NCI-H2081 (cell line): ENCODE measurements around the gene NUP160.
"Not testable (repeated sequence)": the region's sequence is repeated elsewhere in the genome, so short reads cannot be mapped to it uniquely, and the experiment has no call there.

Experiments
- DNase-seq, 2 experiments: peaks; one replicate each; lab custom pipeline; 2025; lab: John Stamatoyannopoulos, UW

Gene NUP160

DNA sequence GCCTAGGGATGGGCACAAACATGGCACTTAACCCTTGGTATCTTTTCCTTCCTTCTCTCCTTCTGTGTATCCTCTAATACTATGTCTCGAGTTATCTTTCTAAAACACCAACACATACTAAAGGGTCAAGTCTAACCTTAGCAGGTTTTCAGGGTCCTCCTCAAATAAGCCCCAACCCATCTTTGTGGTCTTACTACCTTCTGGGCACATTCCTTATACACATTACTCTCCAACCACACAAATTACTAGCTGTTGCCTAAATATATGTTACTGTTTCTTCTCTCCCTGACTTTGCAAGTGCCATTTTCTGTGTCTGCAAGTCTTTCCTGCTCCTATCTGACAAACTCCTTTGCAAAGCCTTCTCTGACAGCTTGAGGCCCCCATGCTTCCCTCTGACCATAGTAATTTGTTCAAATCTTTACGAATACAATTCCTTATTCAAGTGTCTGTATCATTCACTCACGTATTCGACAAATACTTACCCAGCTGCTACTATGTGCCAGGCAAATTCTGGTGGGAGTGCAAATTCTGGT, 15.8 kb upstream of the NUP160 start:
- no peak for DNase-seq

DNA sequence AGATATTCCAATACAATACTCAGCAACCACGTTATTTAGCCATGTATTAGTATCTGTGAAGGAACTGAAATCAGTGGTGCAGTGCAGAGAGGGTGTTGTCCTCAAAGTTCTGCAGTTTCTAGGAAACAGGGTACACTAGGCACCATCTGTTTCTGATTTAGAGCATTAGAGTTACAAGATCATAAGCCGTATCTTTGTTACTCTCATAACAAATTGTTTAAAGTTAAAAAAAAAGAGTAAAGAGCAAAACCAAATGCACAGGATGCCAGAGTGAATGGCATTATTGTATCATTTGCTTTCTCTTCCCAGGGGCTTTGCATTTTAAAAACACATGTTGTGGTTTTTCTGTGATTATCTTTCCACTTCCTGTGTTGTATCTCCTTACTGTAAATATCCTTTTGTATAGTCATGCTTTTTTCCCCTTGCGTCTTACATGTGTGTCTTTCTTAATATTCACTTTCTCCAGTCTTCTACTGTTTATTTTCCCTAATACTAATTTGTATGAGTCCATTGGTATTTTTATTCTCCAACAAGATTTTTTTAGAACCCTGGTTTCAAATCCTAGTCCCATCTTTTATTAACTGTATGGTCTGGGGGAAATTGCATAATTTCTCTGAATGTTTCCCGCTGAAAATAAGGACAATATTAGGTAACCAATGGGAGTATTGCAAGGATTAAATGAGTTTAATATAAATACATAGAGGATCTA, 15.2 kb upstream of the NUP160 start:
- DNase-seq: no peak

DNA sequence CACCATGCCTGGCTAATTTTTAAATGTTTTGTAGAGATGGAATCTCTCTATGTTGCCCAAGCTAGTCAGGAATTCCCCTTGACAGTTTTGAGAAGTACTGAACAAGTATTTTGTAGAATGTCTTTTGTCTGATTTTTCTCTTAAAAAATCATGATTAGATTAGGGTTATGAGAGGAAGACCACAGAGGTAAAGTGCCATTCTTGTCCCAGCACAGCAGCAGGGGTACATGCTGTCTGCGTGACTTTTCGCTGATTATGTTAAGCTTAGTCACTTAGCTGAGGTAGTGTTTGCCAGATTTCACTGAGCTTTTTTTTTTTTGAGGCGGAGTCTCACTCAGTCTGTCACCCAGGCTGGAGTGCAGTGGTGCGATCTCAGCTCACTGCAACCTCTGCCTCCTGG, 13.6 kb upstream of the NUP160 start:
- DNase-seq: no peak

DNA sequence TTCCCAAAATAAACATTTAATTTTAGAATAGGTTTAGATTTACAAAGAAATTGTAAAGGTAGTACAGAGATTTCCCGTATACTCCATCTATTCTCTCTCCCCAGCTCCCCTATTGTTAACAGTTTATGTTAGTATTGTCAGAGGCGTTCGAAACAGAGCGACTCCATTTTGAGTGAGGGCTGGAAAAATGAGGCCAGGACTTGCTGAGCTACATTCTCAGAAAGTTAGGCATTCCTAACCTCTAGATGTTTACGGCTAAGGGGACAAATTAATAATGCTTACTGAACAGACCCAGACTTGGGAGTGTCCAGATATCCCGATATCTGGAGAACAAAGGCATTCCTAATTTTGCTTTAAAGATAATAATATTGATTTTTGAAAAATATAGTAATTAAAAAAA, 12.4 kb upstream of the NUP160 start:
- no peak for DNase-seq

DNA sequence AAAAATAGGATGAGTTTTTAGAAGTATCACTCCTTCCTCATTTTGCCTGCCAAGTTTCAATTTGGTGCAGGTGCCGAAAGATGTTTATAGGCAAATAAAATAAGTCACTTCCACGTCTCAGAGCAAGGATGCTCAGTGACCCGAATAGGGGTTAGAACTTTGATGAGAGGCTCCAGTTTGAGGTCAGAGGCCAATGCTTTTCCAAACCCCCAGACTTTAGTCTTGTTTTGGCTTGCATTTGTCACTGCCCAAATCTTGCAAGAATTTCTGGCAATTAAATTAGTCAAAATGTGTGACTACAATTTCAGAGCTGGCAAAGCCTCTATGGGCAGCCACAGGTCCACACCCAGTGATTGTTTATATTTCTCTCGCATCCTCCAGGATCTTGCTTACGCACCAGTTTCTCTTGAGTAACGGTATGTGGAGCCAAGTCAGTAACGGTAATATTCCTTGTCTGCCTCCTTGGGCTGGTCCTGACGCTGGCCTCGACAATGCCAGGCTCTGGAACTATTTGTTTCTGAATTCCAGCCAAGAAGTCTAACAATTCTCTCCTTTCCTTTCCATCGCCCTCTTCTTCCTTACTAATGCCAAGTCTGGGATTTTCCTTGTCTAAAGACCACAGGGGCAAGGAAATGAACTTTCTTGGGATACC, 9.9 kb upstream of the NUP160 start:
- no peak for DNase-seq

DNA sequence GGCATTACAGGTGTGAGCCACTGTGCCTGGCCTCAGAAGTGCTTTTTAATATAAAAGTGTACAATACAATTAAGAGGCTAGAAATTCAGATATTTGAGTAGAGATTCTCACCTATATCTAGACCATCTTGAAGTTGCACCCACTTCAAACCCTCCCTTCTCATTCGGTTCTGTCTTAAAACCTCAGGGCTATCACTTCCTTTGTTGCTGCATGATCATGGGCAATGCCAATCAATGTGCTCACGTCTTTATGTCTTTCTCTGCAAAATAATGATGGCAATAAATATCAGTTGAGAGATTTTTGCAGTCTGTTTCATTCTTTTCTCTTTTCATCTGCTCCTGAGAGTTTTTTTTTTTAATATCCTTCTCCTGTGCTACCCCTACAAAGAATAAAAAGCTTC, 9.3 kb upstream of the NUP160 start:
- DNase-seq: no peak

DNA sequence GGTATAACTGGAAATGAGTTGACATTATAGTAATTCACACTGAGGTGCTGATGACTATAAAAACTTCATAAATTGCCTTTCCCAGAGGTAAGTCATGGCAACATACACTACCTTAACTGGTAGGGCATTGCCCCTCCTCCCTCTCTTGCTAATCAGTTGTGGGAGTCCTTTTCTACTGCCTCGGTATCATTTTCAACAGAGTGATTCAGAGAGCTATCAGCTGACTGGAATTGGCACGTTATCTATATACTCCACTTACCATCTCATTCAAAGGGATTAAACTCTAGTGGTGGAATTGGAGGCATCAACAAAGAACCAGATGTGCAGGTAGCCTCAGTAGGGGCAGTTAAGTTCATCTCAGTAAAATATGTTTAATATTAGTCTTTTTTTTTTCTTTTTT, 8.0 kb upstream of the NUP160 start:
- DNase-seq: no peak

DNA sequence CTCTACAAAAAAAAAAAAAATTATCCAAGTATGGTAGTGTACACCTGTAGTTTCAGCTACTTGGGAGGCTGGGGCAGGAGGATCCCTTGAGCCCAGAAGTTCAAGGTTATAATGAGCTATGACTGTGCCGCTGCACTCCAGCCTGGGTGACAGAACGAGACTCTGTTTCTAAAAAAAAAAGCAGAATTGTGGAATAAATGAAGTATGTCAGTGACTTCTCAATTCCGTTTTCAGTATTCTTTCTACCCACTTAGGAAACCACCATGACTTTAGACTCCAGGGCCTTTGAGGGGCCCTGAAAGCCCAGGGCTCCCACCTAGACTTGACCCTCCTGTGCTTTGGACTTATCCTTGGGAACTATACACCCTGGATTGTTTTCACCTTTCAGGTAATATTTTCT, 6.5 kb upstream of the NUP160 start:
- DNase-seq: no peak

DNA sequence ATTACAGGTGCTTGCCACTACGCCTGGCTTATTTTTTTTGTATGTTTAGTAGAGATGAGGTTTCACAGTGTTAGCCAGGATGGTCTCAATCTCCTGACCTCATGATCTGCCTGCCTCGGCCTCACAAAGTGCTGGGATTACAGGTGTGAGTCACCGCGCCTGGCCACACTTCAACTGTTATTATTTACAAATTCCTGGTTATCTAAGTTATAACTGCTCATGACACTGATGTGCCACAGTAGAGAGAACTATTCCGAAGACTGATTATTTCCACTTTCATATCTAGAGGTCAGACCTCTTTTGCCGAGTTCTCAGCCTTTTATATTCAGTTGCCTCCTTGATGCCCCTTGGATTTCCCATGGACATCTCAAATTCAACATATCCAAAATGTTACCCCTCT, 3.9 kb upstream of the NUP160 start:
- no peak for DNase-seq

DNA sequence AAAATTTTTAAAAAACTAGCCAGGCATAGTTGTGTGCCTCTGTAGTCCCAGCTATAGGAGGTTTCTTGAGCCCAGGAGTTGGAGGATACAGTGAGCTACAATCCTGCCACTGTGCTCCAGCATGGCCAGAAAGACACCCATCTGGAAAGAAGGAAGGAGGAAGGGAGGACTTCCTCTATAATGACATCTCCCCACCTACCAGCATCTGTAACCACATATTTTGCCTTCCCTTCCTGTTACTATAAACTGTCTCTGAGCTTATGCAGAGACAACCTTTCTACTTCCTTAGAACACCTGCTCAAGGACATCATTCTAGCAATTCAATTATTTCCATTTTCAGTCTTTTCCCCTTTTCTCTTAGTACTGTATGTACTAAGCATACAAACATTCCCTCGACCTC, 2.2 kb upstream of the NUP160 start:
- no peak for DNase-seq

DNA sequence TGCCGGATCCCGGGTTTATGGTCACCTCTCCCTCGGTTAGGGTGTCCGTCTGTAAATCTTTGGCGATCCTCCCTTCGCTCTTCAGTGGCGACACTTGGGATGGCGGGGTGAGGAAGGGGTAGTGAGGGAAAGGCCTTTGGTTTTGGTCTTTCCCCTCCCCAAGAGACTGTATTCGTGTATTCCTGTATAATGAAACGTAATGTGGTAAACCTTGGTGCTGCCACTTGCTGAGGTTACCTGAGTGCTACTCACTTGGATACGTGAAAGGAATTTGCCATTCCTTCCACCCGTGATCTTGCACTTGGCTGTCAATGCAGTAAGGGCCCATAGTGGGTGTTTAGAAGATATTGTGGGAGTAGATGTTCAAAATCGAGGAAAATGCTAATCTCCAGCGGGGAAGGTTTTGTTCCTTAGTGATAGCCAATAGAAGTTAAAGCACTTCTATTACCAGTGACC, 578 bp upstream of the NUP160 start:
- DNase-seq: no peak

DNA sequence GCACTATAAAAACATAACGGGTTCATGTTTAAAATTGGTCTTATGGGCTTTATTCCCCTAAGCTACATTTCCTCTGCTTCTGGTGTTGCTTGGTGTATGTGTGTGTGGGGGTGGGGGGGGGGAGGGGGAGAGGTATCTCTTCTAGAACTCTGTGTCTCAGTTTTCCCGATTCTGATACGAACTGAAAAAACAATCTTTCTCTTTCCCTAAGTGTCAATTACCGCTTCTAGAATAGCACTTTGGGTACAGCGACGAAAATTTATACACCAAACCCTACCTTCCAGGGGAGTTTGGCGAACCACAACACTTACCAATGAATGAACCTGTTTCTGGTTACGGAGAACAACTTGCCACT, 636 bp downstream of the NUP160 start:
- no peak for DNase-seq

DNA sequence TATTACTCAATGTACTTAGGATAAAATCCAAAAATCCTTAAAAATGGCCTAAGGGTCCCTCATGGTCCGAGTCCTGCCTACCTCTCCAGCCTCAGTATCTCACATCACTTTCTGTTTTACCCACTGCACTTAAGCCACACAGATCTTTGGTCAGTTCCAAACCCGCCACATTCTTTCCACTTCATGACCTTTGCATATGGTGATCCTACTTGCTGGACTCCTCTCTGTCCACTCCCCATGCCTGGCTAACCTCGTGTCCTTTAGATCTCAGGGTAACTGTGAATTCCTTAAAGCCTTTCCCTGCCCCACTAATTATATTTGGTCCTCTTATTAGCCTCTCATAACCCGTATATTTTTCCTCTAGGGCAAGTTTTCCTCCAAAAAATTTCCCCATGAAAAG, 1.2 kb downstream of the NUP160 start:
- no peak for DNase-seq

DNA sequence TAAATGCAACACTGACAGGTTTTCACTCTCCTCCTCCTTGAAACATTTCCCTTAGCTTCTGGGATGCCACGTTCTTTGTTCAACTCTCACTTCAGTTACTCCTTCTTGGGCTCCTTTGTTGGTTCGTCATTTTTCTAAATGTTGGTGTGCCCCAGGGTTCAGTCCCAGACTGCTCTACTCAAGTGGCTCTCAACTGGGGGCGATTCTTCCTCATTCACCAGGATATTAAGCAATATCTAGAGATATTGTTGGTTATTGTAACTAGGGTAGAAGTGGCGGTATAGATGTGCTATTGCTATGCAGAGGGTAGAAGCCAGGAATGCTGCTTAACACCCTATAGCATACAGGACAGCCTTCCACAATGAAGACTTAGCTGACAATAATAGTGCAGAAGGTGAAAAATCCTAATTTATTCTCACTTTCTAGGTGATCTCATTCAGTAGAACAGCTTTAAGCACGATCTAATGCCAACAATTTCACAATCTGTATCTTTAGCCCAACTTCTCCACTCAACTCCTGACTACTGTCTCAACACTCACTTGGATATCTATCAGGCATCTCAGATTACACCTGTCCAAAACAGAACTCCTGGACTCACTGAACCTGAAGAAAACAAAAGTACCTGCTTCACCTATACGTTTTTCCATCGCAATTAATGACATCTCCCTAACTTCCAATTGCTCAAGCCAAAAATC, 4.6 kb downstream of the NUP160 start:
- no peak for DNase-seq

DNA sequence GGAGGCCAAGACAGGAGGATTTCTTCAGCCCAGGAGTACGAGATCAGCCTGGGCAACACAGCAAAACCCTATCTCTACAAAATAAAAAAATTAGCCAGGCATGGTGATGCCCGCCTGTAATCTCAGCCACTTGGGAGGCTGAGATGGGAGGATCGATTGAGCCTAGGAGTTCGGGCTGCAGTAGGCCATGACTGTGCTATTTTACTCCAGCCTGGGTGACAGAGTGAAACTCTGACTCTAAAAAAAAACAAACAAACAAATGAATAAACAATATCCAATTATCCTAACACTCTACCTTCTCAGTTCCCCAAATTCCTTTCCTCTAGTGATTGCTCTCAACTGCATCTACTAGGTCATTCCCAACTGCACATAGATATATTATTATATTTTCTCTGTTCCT, 5.4 kb downstream of the NUP160 start:
- DNase-seq: no peak

DNA sequence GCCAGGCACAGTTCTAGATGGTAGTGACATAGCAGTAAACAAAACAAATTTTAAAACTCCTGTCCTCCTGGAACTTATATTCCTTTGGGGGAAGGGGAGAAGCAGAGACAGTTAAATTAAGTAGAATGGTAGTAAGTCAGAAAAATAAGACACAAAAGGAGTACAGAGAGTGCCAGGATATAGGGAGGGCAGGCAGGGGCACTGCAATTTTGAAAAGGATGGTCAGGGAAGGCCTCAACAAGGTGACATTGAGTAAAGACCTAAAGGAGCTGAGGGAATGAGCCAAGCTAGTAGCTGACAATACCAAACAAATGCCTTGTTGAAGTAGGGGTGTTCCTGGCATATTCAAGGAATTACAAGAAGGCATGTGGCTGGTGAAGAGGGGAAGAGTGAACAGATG, 10.2 kb downstream of the NUP160 start:
- no peak for DNase-seq

DNA sequence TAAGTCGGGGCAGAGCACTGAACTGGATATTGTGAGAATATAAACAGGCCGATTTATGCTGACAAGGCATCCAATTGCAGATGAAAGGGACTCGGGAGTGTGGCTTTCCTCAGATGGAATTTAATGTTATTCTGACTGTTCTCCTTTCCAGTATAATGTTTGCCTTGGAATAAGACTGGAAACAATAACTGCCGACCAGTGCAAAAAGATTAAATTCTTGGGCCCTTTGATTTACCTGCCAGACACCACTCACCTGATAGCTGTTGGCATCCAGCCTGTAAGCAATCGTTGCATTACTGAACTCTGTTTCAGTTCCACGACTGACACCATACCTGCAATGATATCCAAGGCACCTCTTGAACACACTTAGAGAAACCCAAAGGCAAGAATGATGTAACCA, 10.9 kb downstream of the NUP160 start:
- no peak for DNase-seq

DNA sequence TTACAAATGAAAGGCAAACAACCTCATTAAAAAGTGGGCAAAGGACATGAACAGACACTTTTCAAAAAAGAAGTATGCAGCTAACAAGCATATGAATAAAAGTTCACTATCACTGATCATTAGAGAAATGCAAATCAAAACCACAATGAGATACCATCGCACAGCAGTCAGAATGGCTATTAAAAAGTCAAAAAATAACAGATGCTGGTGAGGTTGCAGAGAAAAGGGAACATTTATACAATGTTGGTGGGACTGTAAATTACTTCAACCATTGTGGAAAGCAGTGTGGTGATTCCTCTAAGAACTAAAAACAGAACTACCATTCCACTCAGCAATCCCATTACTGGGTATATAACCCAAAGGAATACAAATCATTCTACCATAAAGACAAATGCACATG, 18.1 kb downstream of the NUP160 start:
- not testable (repeated sequence) for DNase-seq

DNA sequence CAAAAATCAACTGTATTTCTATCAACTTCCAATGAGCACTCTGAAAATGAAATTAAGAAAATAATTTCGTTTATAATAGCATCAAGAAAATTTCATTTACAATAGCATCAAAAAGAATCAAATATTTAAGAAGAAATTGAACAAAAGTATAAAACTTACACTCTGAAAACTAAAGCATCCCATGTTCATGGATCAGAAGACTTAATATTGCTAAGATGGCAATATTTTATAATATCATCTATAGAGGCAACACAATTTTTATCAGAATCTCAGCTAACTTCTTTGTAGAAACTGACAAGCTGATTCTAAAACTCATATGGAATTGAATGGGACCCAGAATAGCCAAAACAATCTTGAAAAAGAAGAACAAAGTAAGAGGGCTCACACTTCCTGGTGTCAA, 19.9 kb downstream of the NUP160 start:
- no peak for DNase-seq

DNA sequence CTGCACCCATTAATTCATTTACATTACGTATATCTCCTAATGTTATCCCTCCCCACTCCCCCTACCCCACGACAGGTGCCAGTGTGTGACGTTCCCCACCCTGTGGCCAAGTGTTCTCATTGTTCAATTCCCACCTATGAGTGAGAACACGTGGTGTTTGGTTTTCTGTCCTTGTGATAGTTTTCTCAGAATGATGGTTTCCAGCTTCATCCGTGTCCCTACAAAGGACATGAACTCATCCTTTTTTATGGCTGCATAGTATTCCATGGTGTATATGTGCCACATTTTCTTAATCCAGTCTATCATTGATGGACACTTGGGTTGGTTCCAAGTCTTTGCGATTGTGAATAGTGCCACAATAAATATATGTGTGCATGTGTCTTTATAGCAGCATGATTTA, 25.5 kb downstream of the NUP160 start:
- DNase-seq: not testable (repeated sequence)

DNA sequence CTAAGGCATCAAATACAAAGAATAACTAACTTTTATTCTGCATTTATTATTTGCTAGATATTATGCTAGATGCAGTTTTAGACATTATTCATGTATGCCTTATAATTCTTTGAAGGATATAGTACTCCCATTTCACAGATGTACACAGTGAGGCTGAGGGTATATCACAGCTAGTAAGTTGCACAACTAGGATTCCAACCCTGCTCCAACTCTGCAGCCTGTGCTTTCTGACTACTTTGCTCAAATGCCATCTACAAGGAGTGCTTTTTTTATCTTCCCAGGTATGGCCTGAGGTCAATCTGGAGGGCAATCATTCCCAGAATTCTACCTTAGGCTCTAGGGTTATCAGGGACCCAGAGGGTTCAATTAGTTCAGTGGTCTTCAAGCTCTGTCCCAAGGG, 28.4 kb downstream of the NUP160 start:
- no peak for DNase-seq

DNA sequence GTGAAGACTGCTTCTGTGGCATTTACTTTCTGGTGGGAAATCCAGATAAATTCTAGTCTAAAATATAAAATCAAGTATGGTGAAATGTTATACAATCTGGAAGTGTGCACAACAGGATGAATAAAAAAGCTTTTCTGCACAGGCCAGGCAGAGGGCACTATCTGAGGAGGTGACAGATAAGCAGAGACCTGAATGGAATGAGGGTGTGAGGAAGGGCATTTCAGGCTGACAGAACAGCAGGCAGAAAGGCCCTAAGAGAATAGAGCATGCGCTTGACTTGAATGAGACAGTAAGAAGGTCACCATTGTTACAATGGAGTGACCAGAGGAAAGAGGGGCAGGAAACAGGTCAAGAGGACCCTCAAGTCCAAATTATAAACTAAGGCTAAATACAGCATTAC, 47.4 kb downstream of the NUP160 start:
- no peak for DNase-seq

DNA sequence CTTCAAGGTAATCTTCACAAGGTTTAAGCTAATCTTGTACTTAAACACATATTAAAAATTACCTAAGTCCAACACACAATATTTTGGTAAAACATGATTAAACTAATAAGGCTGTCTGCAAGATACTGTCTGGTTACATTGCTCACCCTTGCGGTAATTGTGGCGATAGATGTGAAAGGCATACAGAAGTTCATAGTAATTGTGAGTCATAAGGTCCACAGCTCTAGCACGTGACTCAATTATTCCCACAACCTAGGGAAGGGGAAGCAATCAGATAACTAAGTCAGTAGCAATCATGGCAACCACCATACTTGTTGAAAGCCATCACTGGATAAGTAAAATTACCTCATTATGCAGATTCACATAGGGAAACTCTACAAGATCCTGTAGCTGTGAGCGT, 50.5 kb downstream of the NUP160 start:
- DNase-seq: no peak
